Measurements from ENCODE around the gene CD47. TPM values are rescaled to one million over a fixed set of nuclear protein-coding genes. Genes with fewer than 3 reads are reported as not detected.

Gene CD47
- total RNA-seq, 2 experiments from 2014 or later, result 58.6 to 104 TPM

GRCh38 chr3:108076564-108076963, 14.3 kb downstream of the CD47 start:
- no peak overlapping the region for H3K27ac Mint-ChIP-seq

GRCh38 chr3:108073764-108074431, 16.9 kb downstream of the CD47 start:
- peak; percentile 54 for ATAC-seq
- ChIA-PET CTCF (interaction anchor here (0.5 to 1.5 kb wide), 6 partner anchors 9 to 565 kb away, joined by 3 to 6 read pairs (median 4); no protein-coding TSS in a partner anchor), POLR2A (interaction anchor here (0.6 to 1.4 kb wide), 6 partner anchors 15 to 767 kb away, joined by 3 to 7 read pairs (median 6); no protein-coding TSS in a partner anchor)
- Mint-ChIP-seq H3K27me3 (no peaks in the 10 kb centered on the region), H3K4me3 (no peak overlapping the region), H3K27ac (peak overlapping the region; percentile 66), H3K4me1 (peaks cover 77% of the 10 kb centered on the region), H3K9me3 (ENCODE audit: low read depth) (no peaks in the 10 kb centered on the region), H3K36me3 (ENCODE audit: low read depth) (peaks cover 63% of the 10 kb centered on the region)
- intact Hi-C loops (cut with DNase I, micrococcal nuclease), result loop anchor here in 1 of 2 experiments (2.0 kb wide), 1 partner anchor 15 kb away; no protein-coding TSS in a partner anchor
- DNase-seq, result no peak

More at GRCh38 chr3:108076564-108076963, 14.3 kb downstream of the CD47 start:
- intact Hi-C loops (cut with DNase I, micrococcal nuclease), result no loop called here
- CTCF ChIA-PET, result interaction anchor here (0.8 to 1.1 kb wide), 2 partner anchors 9 to 13 kb away, joined by 3 to 4 read pairs; no protein-coding TSS in a partner anchor
- peaks cover 56% of the 10 kb centered on the region for H3K4me1 Mint-ChIP-seq
- DNase-seq (no peak), ATAC-seq (no peak)
- H3K4me3 Mint-ChIP-seq, result no peak overlapping the region
- POLR2A ChIA-PET, result interaction anchor here (0.8 kb wide), 1 partner anchor 48 kb away, joined by 3 read pairs; no protein-coding TSS in a partner anchor
- H3K9me3 Mint-ChIP-seq (ENCODE audit: low read depth), result no peaks in the 10 kb centered on the region
- no peaks in the 10 kb centered on the region for H3K27me3 Mint-ChIP-seq
- peaks cover 58% of the 10 kb centered on the region for H3K36me3 Mint-ChIP-seq (ENCODE audit: low read depth)

- ATAC-seq, result no peak
- intact Hi-C loops (cut with DNase I, micrococcal nuclease), result no loop called here
- H3K27ac Mint-ChIP-seq, result no peak overlapping the region
- H3K4me1 Mint-ChIP-seq, result peaks cover 84% of the 10 kb centered on the region
- ChIA-PET POLR2A (no interaction called here), CTCF (no interaction called here)
- no peaks in the 10 kb centered on the region for H3K9me3 Mint-ChIP-seq (ENCODE audit: low read depth)
- no peak overlapping the region for H3K4me3 Mint-ChIP-seq
- H3K27me3 Mint-ChIP-seq, result no peaks in the 10 kb centered on the region
- DNase-seq, result no peak
- H3K36me3 Mint-ChIP-seq (ENCODE audit: low read depth), result peaks cover 63% of the 10 kb centered on the region
These were observed 19.5 kb downstream of the CD47 start for GRCh38 chr3:108071368-108071767.

GRCh38 chr3:108070356-108070755, 20.5 kb downstream of the CD47 start:
- ATAC-seq (no peak), DNase-seq (no peak)
- Mint-ChIP-seq H3K27ac (no peak overlapping the region), H3K27me3 (no peaks in the 10 kb centered on the region), H3K36me3 (ENCODE audit: low read depth) (peaks cover 69% of the 10 kb centered on the region), H3K4me1 (peaks cover 83% of the 10 kb centered on the region), H3K9me3 (ENCODE audit: low read depth) (no peaks in the 10 kb centered on the region), H3K4me3 (no peak overlapping the region)
- intact Hi-C loops (cut with DNase I, micrococcal nuclease), result no loop called here
- POLR2A ChIA-PET, result no interaction called here
- CTCF ChIA-PET, result interaction anchor here (0.6 to 0.8 kb wide), 2 partner anchors 17 to 143 kb away, joined by 3 read pairs; no protein-coding TSS in a partner anchor

GRCh38 chr3:108067768-108068167, 23.1 kb downstream of the CD47 start:
- DNase-seq, result no peak
- no peak for ATAC-seq
- H3K9me3 Mint-ChIP-seq (ENCODE audit: low read depth), result no peaks in the 10 kb centered on the region
- no peak overlapping the region for H3K4me3 Mint-ChIP-seq
- H3K36me3 Mint-ChIP-seq (ENCODE audit: low read depth), result peaks cover 68% of the 10 kb centered on the region
- CTCF ChIA-PET, result interaction anchor here (0.6 to 1.9 kb wide), 2 partner anchors 8 to 22 kb away, joined by 3 to 7 read pairs; no protein-coding TSS in a partner anchor
- POLR2A ChIA-PET, result no interaction called here
- H3K4me1 Mint-ChIP-seq, result peaks cover 81% of the 10 kb centered on the region
- no peak overlapping the region for H3K27ac Mint-ChIP-seq
- H3K27me3 Mint-ChIP-seq, result no peaks in the 10 kb centered on the region
- intact Hi-C loops (cut with DNase I, micrococcal nuclease), result no loop called here

- ChIA-PET POLR2A (no interaction called here), CTCF (interaction anchor here (1.5 kb wide), 1 partner anchor 9 kb away, joined by 6 read pairs; no protein-coding TSS in a partner anchor)
- Mint-ChIP-seq H3K4me1 (peaks cover 77% of the 10 kb centered on the region), H3K27ac (no peak overlapping the region), H3K9me3 (ENCODE audit: low read depth) (no peaks in the 10 kb centered on the region), H3K27me3 (no peaks in the 10 kb centered on the region), H3K4me3 (no peak overlapping the region), H3K36me3 (ENCODE audit: low read depth) (peaks cover 68% of the 10 kb centered on the region)
- ATAC-seq (no peak), DNase-seq (no peak)
- intact Hi-C loops (cut with DNase I, micrococcal nuclease), result no loop called here
These were observed 25.7 kb downstream of the CD47 start for GRCh38 chr3:108065096-108065495.

GRCh38 chr3:108064293-108064887, 26.4 kb downstream of the CD47 start:
- H3K36me3 Mint-ChIP-seq (ENCODE audit: low read depth), result peaks cover 72% of the 10 kb centered on the region
- peak; percentile 48 for ATAC-seq
- no peaks in the 10 kb centered on the region for H3K9me3 Mint-ChIP-seq (ENCODE audit: low read depth)
- no peak for DNase-seq
- H3K27ac Mint-ChIP-seq, result peak overlapping the region; percentile 89
- H3K4me3 Mint-ChIP-seq, result no peak overlapping the region
- peaks cover 76% of the 10 kb centered on the region for H3K4me1 Mint-ChIP-seq
- ChIA-PET CTCF (interaction anchor here (1.5 kb wide), 1 partner anchor 9 kb away, joined by 6 read pairs; no protein-coding TSS in a partner anchor), POLR2A (no interaction called here)
- intact Hi-C loops (cut with DNase I, micrococcal nuclease), result no loop called here
- no peaks in the 10 kb centered on the region for H3K27me3 Mint-ChIP-seq

- Mint-ChIP-seq H3K4me1 (peaks cover 60% of the 10 kb centered on the region), H3K27ac (peak overlapping the region; percentile 11), H3K4me3 (no peak overlapping the region), H3K9me3 (ENCODE audit: low read depth) (no peaks in the 10 kb centered on the region), H3K36me3 (ENCODE audit: low read depth) (peaks cover 70% of the 10 kb centered on the region), H3K27me3 (no peaks in the 10 kb centered on the region)
- POLR2A ChIA-PET, result interaction anchor here (0.6 kb wide), 1 partner anchor 18 kb away, joined by 3 read pairs; no protein-coding TSS in a partner anchor
- no peak for DNase-seq
- intact Hi-C loops (cut with DNase I, micrococcal nuclease), result no loop called here
- CTCF ChIA-PET, result interaction anchor here (0.6 kb wide), 1 partner anchor 72 kb away, joined by 3 read pairs; no protein-coding TSS in a partner anchor
- peak; percentile 7 for ATAC-seq
These were observed 28.8 kb downstream of the CD47 start for GRCh38 chr3:108062051-108062450.

GRCh38 chr3:108060331-108060730, 30.5 kb downstream of the CD47 start:
- Mint-ChIP-seq H3K36me3 (ENCODE audit: low read depth) (peaks cover 65% of the 10 kb centered on the region), H3K4me3 (no peak overlapping the region), H3K9me3 (ENCODE audit: low read depth) (no peaks in the 10 kb centered on the region), H3K4me1 (peaks cover 59% of the 10 kb centered on the region), H3K27me3 (no peaks in the 10 kb centered on the region), H3K27ac (no peak overlapping the region)
- ATAC-seq (no peak), DNase-seq (no peak)
- CTCF ChIA-PET, result interaction anchor here (1.1 kb wide), 1 partner anchor 48 kb away, joined by 3 read pairs; no protein-coding TSS in a partner anchor
- intact Hi-C loops (cut with DNase I, micrococcal nuclease), result no loop called here
- POLR2A ChIA-PET, result no interaction called here

- H3K36me3 Mint-ChIP-seq (ENCODE audit: low read depth), result peaks cover 67% of the 10 kb centered on the region
- no peaks in the 10 kb centered on the region for H3K27me3 Mint-ChIP-seq
- no peaks in the 10 kb centered on the region for H3K9me3 Mint-ChIP-seq (ENCODE audit: low read depth)
- POLR2A ChIA-PET, result interaction anchor here (0.6 kb wide), 1 partner anchor 29 kb away, joined by 4 read pairs; no protein-coding TSS in a partner anchor
- ATAC-seq (no peak), DNase-seq (no peak)
- peaks cover 49% of the 10 kb centered on the region for H3K4me1 Mint-ChIP-seq
- peak overlapping the region; percentile 1 for H3K27ac Mint-ChIP-seq
- intact Hi-C loops (cut with DNase I, micrococcal nuclease), result no loop called here
- no peak overlapping the region for H3K4me3 Mint-ChIP-seq
- CTCF ChIA-PET, result interaction anchor here (0.8 kb wide), 1 partner anchor 252 kb away, joined by 6 read pairs; no protein-coding TSS in a partner anchor
These were observed 34.9 kb downstream of the CD47 start for GRCh38 chr3:108055931-108056330.

GRCh38 chr3:108054935-108055334, 35.9 kb downstream of the CD47 start:
- H3K27ac Mint-ChIP-seq, result no peak overlapping the region
- DNase-seq, result no peak

More at GRCh38 chr3:108054935-108055334, 35.9 kb downstream of the CD47 start:
- ChIA-PET CTCF (no interaction called here), POLR2A (no interaction called here)
- H3K9me3 Mint-ChIP-seq (ENCODE audit: low read depth), result no peaks in the 10 kb centered on the region
- H3K4me1 Mint-ChIP-seq, result peaks cover 40% of the 10 kb centered on the region
- no peak overlapping the region for H3K4me3 Mint-ChIP-seq
- H3K27me3 Mint-ChIP-seq, result no peaks in the 10 kb centered on the region
- ATAC-seq, result no peak
- intact Hi-C loops (cut with DNase I, micrococcal nuclease), result no loop called here
- peaks cover 65% of the 10 kb centered on the region for H3K36me3 Mint-ChIP-seq (ENCODE audit: low read depth)
